Measurements from ENCODE around the gene SPPL2B. TPM values are rescaled to one million over a fixed set of nuclear protein-coding genes. Genes with fewer than 3 reads are reported as not detected.
"Not testable (repeated sequence)": the region's sequence is repeated elsewhere in the genome, so short reads cannot be mapped to it uniquely, and the experiment has no call there.

The SPPL2B gene
- total RNA-seq, 1 donor from 2014 or later, result 202 TPM

DNA sequence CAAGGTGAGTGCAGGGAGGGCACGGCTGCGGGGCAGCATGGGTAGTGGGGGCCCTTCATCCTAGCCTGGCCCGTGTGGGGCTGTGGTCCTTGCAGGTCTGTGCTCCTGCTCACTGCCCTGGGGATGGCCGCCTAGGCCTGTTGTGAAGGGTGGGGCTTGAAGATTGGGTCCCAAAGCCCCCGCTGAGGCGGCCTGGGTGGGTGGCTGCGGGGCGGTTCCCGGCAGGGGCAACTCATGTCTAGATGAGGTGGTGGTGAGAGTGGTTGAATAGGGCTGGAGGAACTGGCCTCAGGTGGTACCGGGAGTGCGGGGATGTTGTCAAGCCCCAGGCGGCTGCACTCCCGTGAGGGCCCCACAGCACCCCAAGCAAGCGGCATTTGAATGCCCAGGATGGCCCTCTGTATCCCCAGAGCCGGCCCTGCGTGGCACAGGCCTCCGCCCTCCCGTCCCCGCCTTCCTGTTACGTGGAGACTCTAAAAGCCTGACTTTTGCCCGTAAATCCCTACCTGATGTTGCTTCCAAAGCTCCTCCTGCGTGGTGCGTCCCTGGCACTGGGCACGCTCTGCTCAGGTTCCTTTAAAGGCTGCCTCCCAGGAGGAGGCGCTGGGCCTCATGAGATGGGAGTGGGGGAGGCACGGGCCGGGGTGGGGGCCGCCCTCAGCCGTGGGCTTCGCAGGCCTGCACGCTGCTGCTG, 15.0 kb downstream of the SPPL2B start:
- Mint-ChIP-seq H3K27ac (no peak overlapping the region), H3K27me3 (ENCODE audit: low read depth) (no peaks in the 10 kb centered on the region), H3K36me3 (peaks cover 5% of the 10 kb centered on the region), H3K4me1 (peaks cover 13% of the 10 kb centered on the region), H3K4me3 (no peak overlapping the region), H3K9me3 (no peaks in the 10 kb centered on the region)
- no peak for DNase-seq (ENCODE audit: low spot score in 2 of 2, unreplicated experiment in 2 of 2)
- TF ChIP-seq, protein P1, sequence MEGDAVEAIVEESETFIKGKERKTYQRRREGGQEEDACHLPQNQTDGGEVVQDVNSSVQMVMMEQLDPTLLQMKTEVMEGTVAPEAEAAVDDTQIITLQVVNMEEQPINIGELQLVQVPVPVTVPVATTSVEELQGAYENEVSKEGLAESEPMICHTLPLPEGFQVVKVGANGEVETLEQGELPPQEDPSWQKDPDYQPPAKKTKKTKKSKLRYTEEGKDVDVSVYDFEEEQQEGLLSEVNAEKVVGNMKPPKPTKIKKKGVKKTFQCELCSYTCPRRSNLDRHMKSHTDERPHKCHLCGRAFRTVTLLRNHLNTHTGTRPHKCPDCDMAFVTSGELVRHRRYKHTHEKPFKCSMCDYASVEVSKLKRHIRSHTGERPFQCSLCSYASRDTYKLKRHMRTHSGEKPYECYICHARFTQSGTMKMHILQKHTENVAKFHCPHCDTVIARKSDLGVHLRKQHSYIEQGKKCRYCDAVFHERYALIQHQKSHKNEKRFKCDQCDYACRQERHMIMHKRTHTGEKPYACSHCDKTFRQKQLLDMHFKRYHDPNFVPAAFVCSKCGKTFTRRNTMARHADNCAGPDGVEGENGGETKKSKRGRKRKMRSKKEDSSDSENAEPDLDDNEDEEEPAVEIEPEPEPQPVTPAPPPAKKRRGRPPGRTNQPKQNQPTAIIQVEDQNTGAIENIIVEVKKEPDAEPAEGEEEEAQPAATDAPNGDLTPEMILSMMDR (IDR thresholded peaks at IDR 0.05; ENCODE audit: unreplicated experiment), result no peak

DNA sequence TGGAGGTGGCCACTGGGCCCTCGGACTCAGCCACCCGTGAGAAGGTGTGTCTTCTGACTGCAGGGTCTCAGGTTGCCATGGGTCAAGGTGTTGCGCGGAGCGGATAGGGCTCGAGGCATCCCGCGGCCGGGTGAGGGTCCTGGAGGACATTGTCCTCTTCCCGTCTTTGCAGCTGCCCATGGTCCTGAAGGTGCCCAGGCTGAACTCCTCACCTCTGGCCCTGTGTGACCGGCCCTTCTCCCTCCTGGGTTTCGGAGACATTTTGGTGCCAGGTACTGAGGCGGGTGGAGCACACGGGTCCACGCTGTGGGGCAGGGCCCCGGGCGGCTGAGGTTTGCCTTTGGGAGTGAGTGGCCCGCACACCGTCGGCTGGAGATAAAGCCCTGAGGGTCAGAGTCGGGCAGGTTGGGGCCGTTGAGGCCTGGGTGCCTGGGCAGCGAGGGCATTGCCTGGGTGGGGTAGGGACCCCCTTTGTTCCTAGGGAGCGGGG, 15.9 kb downstream of the SPPL2B start:
- H3K9me3 Mint-ChIP-seq, result no peaks in the 10 kb centered on the region
- DNase-seq (ENCODE audit: low spot score in 2 of 2, unreplicated experiment in 2 of 2), result no peak
- H3K27me3 Mint-ChIP-seq (ENCODE audit: low read depth), result no peaks in the 10 kb centered on the region
- peaks cover 5% of the 10 kb centered on the region for H3K36me3 Mint-ChIP-seq
- TF ChIP-seq, protein P1 (IDR thresholded peaks at IDR 0.05; ENCODE audit: unreplicated experiment), result no peak
- no peak overlapping the region for H3K4me3 Mint-ChIP-seq
- peaks cover 13% of the 10 kb centered on the region for H3K4me1 Mint-ChIP-seq
- H3K27ac Mint-ChIP-seq, result no peak overlapping the region

DNA sequence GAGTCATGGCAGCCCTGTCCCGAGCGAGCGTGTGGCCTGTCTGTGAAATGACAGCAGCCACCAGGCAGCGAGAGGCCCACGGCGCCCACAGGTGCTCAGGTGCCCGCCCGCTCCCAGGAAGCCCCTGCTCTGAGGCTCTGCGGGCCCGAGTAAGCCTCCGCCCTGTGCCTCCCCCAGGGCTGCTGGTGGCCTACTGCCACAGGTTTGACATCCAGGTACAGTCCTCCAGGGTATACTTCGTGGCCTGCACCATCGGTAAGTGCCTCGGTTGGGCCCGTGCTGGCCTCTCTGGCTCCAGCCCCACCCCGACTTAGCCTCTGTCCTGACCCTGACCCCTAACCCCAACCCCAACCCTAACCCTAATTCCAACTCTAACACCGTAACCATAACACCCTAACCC, 16.6 kb downstream of the SPPL2B start:
- H3K27ac Mint-ChIP-seq, result no peak overlapping the region
- no peaks in the 10 kb centered on the region for H3K9me3 Mint-ChIP-seq
- TF ChIP-seq, protein P1 (IDR thresholded peaks at IDR 0.05; ENCODE audit: unreplicated experiment), result no peak
- DNase-seq (ENCODE audit: low spot score in 2 of 2, unreplicated experiment in 2 of 2), result no peak
- peaks cover 13% of the 10 kb centered on the region for H3K4me1 Mint-ChIP-seq
- no peak overlapping the region for H3K4me3 Mint-ChIP-seq
- H3K36me3 Mint-ChIP-seq, result peaks cover 5% of the 10 kb centered on the region
- no peaks in the 10 kb centered on the region for H3K27me3 Mint-ChIP-seq (ENCODE audit: low read depth)

DNA sequence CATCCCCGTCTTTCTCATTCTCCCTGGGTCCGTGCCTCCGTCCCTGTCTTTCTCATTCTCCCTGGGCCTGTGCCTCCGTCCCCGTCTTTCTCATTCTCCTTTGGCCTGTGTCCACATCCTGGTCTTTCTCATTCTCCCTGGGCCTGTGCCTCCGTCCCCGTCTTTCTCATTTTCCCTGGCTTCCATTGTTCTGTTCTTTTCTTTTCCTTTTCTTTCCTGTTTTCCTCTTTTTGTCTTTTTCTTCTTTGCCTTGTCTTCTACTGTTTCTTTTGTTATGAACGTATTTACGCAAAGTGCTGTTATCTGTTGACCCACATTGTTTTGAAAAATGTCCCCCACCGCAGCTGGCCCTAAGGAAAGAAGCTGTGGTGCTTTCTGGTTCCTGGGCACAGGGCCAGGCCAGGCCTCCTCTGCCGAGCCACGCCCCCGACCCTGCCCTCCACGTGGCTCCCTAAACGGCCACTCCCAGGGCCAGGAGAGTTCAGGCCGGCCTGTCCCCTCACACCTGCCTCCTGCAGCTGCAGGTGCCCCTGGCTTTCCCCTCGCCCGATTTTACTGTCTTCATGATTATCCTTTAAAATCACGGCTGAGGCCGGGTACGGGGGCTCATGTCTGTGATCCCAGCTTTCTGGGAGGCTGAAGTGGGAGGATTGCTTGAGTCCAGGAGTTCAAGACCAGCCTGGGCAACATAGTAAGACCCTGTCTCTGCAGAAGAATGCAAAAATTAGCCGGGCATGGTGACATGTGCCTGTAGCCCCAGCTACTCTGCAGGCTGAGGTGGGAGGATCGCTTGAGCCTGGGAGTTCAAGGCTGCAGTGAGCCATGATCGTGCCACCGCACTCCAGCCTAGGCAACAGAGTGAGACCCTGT, 17.5 kb downstream of the SPPL2B start:
- TF ChIP-seq, protein P1 (IDR thresholded peaks at IDR 0.05; ENCODE audit: unreplicated experiment), result no peak
- Mint-ChIP-seq H3K4me3 (no peak overlapping the region), H3K27ac (peak overlapping the region; percentile 86), H3K9me3 (no peaks in the 10 kb centered on the region), H3K4me1 (peaks cover 13% of the 10 kb centered on the region), H3K27me3 (ENCODE audit: low read depth) (no peaks in the 10 kb centered on the region), H3K36me3 (peaks cover 5% of the 10 kb centered on the region)
- no peak for DNase-seq (ENCODE audit: low spot score in 2 of 2, unreplicated experiment in 2 of 2)

DNA sequence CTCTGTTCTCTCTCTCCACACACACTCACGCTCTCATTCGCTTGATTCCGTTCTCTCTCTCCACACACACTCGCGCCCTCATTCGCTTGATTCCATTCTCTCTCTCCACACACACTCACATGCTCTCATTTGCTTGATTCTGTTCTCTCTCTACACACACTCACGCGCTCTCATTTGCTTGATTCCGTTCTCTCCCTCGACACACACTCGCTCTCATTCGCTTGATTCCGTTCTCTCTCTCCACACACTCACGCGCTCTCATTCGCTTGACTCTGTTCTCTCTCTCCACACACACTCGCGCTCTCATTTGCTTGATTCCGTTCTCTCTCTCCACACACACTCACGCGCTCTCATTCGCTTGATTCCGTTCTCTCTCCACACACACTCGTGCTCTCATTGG, 21.3 kb downstream of the SPPL2B start:
- H3K36me3 Mint-ChIP-seq; H3K4me1 Mint-ChIP-seq; H3K4me3 Mint-ChIP-seq; DNase-seq (ENCODE audit: low spot score in 2 of 2, unreplicated experiment in 2 of 2); H3K27me3 Mint-ChIP-seq (ENCODE audit: low read depth); H3K9me3 Mint-ChIP-seq; H3K27ac Mint-ChIP-seq: not testable (repeated sequence)

DNA sequence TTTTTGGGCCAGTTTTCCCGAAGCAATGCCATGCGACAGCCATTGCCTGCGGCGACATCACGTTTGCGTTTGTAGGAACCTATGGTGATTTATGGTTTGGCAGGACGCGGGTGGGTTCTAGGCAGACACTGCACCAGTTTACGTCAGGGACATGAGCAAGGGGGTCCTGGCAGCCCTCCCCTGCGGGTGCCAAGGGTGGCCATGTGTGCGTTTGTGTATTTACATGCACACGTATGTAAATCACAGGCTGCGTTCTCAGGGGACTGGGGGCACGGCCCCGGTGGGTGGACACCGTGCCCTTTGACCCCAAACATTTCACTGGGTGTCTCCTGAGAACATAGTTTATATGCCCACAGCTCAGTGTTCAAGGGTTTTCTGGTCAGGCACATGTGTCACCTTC, 22.2 kb downstream of the SPPL2B start:
- no peak overlapping the region for H3K27ac Mint-ChIP-seq

More for the DNA sequence above, 22.2 kb downstream of the SPPL2B start:
- Mint-ChIP-seq H3K9me3 (no peaks in the 10 kb centered on the region), H3K36me3 (peaks cover 3% of the 10 kb centered on the region), H3K27me3 (ENCODE audit: low read depth) (no peaks in the 10 kb centered on the region), H3K4me3 (no peak overlapping the region), H3K4me1 (peaks cover 3% of the 10 kb centered on the region)
- TF ChIP-seq, protein P1 (IDR thresholded peaks at IDR 0.05; ENCODE audit: unreplicated experiment), result no peak
- no peak for DNase-seq (ENCODE audit: low spot score in 2 of 2, unreplicated experiment in 2 of 2)

Data from mesothelial cell of epicardium (in vitro differentiated cells).